Astrocyte (in vitro differentiated cells and primary cell): ENCODE results near the gene MATN1. TPM values are rescaled to one million over a fixed set of nuclear protein-coding genes. Genes with fewer than 3 reads are reported as not detected.

Source experiments
- DNase-seq: peaks from one replicate; pipeline ENCODE4 v3.0.0-alpha.2; 2010; ENCODE audit warnings: low read depth
- FAIRE-seq: peaks from 2 replicates; lab custom pipeline; 2011; peaks lifted over from hg19 to GRCh38; lab: Jason Lieb, UNC
- H2AFZ ChIP-seq: 2 replicates; pipeline ENCODE4 v1.6.0; 2012; ENCODE audit warnings: low read depth, low read length, inconsistent platforms
- H3K27ac ChIP-seq: 2 replicates; pipeline ENCODE4 v1.5.1; 2011; ENCODE audit warnings: low read depth, low read length, inconsistent platforms
- H3K27me3 ChIP-seq: 2 replicates; pipeline ENCODE4 v1.6.0; 2011; ENCODE audit warnings: low read length, inconsistent platforms; ENCODE audit not compliant: insufficient read depth
- H3K36me3 ChIP-seq: 2 replicates; pipeline ENCODE4 v1.5.1; 2011; ENCODE audit warnings: low read length, inconsistent platforms; ENCODE audit not compliant: insufficient read depth
- H3K4me1 ChIP-seq: 2 replicates; pipeline ENCODE4 v1.5.1; 2011; ENCODE audit warnings: low read length, inconsistent platforms; ENCODE audit not compliant: insufficient read depth
- H3K4me2 ChIP-seq: 2 replicates; pipeline ENCODE4 v1.6.0; 2012; ENCODE audit warnings: low read length, inconsistent platforms
- H3K4me3 ChIP-seq: 2 replicates; pipeline ENCODE4 v1.5.1; 2011; ENCODE audit warnings: low read depth, mild to moderate bottlenecking, low read length, inconsistent platforms; ENCODE audit not compliant: insufficient read depth
- H3K79me2 ChIP-seq: 2 replicates; pipeline ENCODE4 v1.6.0; 2012; ENCODE audit warnings: mild to moderate bottlenecking, low read length, inconsistent platforms; ENCODE audit not compliant: insufficient read depth
- H3K9ac ChIP-seq: 2 replicates; pipeline ENCODE4 v1.6.0; 2012; ENCODE audit warnings: mild to moderate bottlenecking, low read length, inconsistent platforms
- H3K9me3 ChIP-seq: 2 replicates; pipeline ENCODE4 v1.5.1; 2012; ENCODE audit warnings: low read depth, mild to moderate bottlenecking, low read length, inconsistent platforms; ENCODE audit not compliant: insufficient read depth
- H4K20me1 ChIP-seq: 2 replicates; pipeline ENCODE4 v1.6.0; 2012; ENCODE audit warnings: low read length, inconsistent platforms; ENCODE audit not compliant: insufficient read depth
- H3K27ac Mint-ChIP-seq: one replicate; pipeline ENCODE4 v1.8.0; 2021; ENCODE audit warnings: mild to moderate bottlenecking, mixed read lengths; ENCODE audit not compliant: unreplicated experiment
- H3K27me3 Mint-ChIP-seq: one replicate; pipeline ENCODE4 v1.8.0; 2021; ENCODE audit warnings: low read depth, mixed read lengths; ENCODE audit not compliant: unreplicated experiment
- H3K36me3 Mint-ChIP-seq: one replicate; pipeline ENCODE4 v1.8.0; 2021; ENCODE audit warnings: low read depth, mixed read lengths; ENCODE audit not compliant: unreplicated experiment
- H3K4me1 Mint-ChIP-seq: one replicate; pipeline ENCODE4 v1.8.0; 2021; ENCODE audit warnings: low read depth, mixed read lengths; ENCODE audit not compliant: unreplicated experiment
- H3K4me3 Mint-ChIP-seq: one replicate; pipeline ENCODE4 v1.8.0; 2021; ENCODE audit warnings: mild to moderate bottlenecking, moderate library complexity, mixed read lengths; ENCODE audit not compliant: unreplicated experiment
- H3K9me3 Mint-ChIP-seq: one replicate; pipeline ENCODE4 v1.8.0; 2021; ENCODE audit warnings: mild to moderate bottlenecking, mixed read lengths; ENCODE audit not compliant: unreplicated experiment
- CTCF ChIP-seq: IDR thresholded peaks from 2 replicates; pipeline ENCODE4 v1.5.1; 2011; ENCODE audit warnings: low read depth, mild to moderate bottlenecking, inconsistent platforms, low read length, moderate library complexity; ENCODE audit not compliant: insufficient read depth
- EZH2 ChIP-seq: IDR thresholded peaks from 2 replicates; pipeline ENCODE4 v1.6.1; 2012; ENCODE audit warnings: mild to moderate bottlenecking, low read length, inconsistent platforms; ENCODE audit not compliant: insufficient read depth
- total RNA-seq: library from RNA; stranded (reverse); gene quantifications from 2 replicates; pipeline ENCODE4 v1.2.1, GENCODE V29; 2021

The MATN1 gene
- total RNA-seq, 1 donor from 2014 or later: 0.32 TPM

GRCh38 chr1:30720271-30721223 lies 2.8 kb downstream of the MATN1 start:
- peaks cover 1% of the 10 kb centered on the region for H3K4me1 Mint-ChIP-seq
- no peak for TF ChIP-seq CTCF
- no peak for TF ChIP-seq EZH2
- Histone ChIP-seq H3K79me2 (no peaks in the 10 kb centered on the region), H3K4me2 (no peak overlapping the region), H3K9ac (no peak overlapping the region), H3K9me3 (no peaks in the 10 kb centered on the region), H3K4me3 (no peak overlapping the region), H3K36me3 (no peaks in the 10 kb centered on the region), H4K20me1 (peaks cover 6% of the 10 kb centered on the region), H3K27me3 (no peaks in the 10 kb centered on the region), H2AFZ (no peak overlapping the region), H3K27ac (no peak overlapping the region), H3K4me1 (peaks cover 6% of the 10 kb centered on the region)
- peaks cover 3% of the 10 kb centered on the region for H3K27me3 Mint-ChIP-seq
- no peak for FAIRE-seq
- no peak overlapping the region for H3K4me3 Mint-ChIP-seq
- DNase-seq: no peak
- H3K9me3 Mint-ChIP-seq: peaks cover 2% of the 10 kb centered on the region
- no peak overlapping the region for H3K27ac Mint-ChIP-seq
- peaks cover 3% of the 10 kb centered on the region for H3K36me3 Mint-ChIP-seq

- Histone ChIP-seq H4K20me1 (peaks cover 6% of the 10 kb centered on the region), H3K4me2 (peak overlapping the region; percentile 90), H3K9me3 (no peaks in the 10 kb centered on the region), H3K27me3 (no peaks in the 10 kb centered on the region), H3K27ac (no peak overlapping the region), H2AFZ (no peak overlapping the region), H3K79me2 (no peaks in the 10 kb centered on the region), H3K4me3 (peak overlapping the region; percentile 60), H3K36me3 (no peaks in the 10 kb centered on the region), H3K4me1 (peaks cover 6% of the 10 kb centered on the region), H3K9ac (peak overlapping the region; percentile 92)
- Mint-ChIP-seq H3K4me3 (peak overlapping the region; percentile 71), H3K4me1 (peaks cover 1% of the 10 kb centered on the region), H3K27me3 (peaks cover 3% of the 10 kb centered on the region), H3K36me3 (peaks cover 3% of the 10 kb centered on the region), H3K27ac (no peak overlapping the region), H3K9me3 (peaks cover 2% of the 10 kb centered on the region)
- peak; percentile 26 for DNase-seq
- FAIRE-seq: no peak
- TF ChIP-seq EZH2 (no peak), CTCF (no peak)
Measured at GRCh38 chr1:30719406-30720270, 3.7 kb downstream of the MATN1 start.
